HL-60 (cell line): Measurements from ENCODE around the gene ATL3.

Source experiments
- GABPA ChIP-seq: IDR thresholded peaks from 2 replicates; pipeline ENCODE4 v1.6.1; 2012; ENCODE audit warnings: low read depth
- POLR2AphosphoS5 ChIP-seq: IDR thresholded peaks from 2 replicates; pipeline ENCODE4 v1.6.1; 2012; ENCODE audit warnings: low read depth
- TF ChIP-seq, protein P1 (sequence below): IDR thresholded peaks from one replicate; pipeline ENCODE4 v1.5.1; 2011; ENCODE audit warnings: low read length, control low read depth, inconsistent platforms; ENCODE audit not compliant: insufficient read depth
- TF ChIP-seq, protein P2 (sequence below): IDR thresholded peaks from 2 replicates; pipeline ENCODE4 v1.6.1; 2012; ENCODE audit warnings: low read depth; ENCODE audit not compliant: insufficient replicate concordance

DNA sequence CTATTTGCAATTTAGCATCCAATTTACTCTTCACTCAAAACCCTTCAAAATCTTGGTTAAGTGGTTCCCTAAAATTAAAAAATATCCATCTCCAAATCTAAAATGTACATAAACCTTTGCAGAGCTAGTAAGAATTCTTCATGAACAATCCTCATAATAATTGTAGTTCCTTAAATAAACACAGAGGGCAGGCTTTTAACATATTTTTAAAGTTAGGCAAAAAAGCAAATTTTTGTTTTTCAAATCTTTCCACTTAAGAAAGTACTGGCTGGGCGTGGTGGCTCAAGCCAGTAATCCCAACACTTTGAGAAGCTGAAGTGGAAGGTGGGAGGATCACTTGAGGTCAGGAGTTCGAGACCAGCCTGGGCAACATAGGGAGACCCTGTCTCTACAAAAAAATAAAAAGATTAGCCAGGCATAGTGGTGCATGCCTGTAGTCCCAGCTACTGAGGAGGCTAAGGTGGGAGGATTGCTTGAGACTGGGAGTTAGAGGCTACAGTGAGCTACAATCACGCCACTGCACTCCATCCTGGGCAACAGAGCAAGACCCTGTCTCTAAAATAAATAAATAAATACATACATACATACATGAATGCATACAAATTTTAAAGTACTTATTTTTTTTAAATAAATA lies 31.9 kb downstream of the ATL3 start:
- TF ChIP-seq, protein P1, sequence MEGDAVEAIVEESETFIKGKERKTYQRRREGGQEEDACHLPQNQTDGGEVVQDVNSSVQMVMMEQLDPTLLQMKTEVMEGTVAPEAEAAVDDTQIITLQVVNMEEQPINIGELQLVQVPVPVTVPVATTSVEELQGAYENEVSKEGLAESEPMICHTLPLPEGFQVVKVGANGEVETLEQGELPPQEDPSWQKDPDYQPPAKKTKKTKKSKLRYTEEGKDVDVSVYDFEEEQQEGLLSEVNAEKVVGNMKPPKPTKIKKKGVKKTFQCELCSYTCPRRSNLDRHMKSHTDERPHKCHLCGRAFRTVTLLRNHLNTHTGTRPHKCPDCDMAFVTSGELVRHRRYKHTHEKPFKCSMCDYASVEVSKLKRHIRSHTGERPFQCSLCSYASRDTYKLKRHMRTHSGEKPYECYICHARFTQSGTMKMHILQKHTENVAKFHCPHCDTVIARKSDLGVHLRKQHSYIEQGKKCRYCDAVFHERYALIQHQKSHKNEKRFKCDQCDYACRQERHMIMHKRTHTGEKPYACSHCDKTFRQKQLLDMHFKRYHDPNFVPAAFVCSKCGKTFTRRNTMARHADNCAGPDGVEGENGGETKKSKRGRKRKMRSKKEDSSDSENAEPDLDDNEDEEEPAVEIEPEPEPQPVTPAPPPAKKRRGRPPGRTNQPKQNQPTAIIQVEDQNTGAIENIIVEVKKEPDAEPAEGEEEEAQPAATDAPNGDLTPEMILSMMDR = no peak
- TF ChIP-seq, protein P2, sequence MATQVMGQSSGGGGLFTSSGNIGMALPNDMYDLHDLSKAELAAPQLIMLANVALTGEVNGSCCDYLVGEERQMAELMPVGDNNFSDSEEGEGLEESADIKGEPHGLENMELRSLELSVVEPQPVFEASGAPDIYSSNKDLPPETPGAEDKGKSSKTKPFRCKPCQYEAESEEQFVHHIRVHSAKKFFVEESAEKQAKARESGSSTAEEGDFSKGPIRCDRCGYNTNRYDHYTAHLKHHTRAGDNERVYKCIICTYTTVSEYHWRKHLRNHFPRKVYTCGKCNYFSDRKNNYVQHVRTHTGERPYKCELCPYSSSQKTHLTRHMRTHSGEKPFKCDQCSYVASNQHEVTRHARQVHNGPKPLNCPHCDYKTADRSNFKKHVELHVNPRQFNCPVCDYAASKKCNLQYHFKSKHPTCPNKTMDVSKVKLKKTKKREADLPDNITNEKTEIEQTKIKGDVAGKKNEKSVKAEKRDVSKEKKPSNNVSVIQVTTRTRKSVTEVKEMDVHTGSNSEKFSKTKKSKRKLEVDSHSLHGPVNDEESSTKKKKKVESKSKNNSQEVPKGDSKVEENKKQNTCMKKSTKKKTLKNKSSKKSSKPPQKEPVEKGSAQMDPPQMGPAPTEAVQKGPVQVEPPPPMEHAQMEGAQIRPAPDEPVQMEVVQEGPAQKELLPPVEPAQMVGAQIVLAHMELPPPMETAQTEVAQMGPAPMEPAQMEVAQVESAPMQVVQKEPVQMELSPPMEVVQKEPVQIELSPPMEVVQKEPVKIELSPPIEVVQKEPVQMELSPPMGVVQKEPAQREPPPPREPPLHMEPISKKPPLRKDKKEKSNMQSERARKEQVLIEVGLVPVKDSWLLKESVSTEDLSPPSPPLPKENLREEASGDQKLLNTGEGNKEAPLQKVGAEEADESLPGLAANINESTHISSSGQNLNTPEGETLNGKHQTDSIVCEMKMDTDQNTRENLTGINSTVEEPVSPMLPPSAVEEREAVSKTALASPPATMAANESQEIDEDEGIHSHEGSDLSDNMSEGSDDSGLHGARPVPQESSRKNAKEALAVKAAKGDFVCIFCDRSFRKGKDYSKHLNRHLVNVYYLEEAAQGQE = no peak
- TF ChIP-seq GABPA (no peak), POLR2AphosphoS5 (no peak)
